GM19324 (cell line): Measurements from ENCODE around the gene INPP4A.
A peak's percentile ranks its signal among the peaks of the same experiment; 100 is the strongest.

Experiments
- ATAC-seq: cut with Tn5 transposase; IDR thresholded peaks from one replicate; pipeline ENCODE4 v1.9.1; 2021; ENCODE audit warnings: mild to moderate bottlenecking, moderate library complexity; ENCODE audit not compliant: unreplicated experiment, low FRiP score

Gene INPP4A

GRCh38 chr2:98458667-98459380 lies 14.2 kb downstream of the INPP4A start:
- no peak for ATAC-seq

- no peak for ATAC-seq
These were observed 15.0 kb downstream of the INPP4A start for GRCh38 chr2:98459496-98460175.

GRCh38 chr2:98460573-98461497 lies 16.2 kb downstream of the INPP4A start:
- peak; percentile 60 for ATAC-seq

GRCh38 chr2:98461498-98462049 lies 16.9 kb downstream of the INPP4A start:
- no peak for ATAC-seq

- no peak for ATAC-seq
These were observed 18.4 kb downstream of the INPP4A start for GRCh38 chr2:98463081-98463481.

GRCh38 chr2:98463551-98463971 lies 18.9 kb downstream of the INPP4A start:
- no peak for ATAC-seq

- ATAC-seq, result no peak
These were observed 19.5 kb downstream of the INPP4A start for GRCh38 chr2:98463988-98464771.

- peak; percentile 28 for ATAC-seq
These were observed 20.2 kb downstream of the INPP4A start for GRCh38 chr2:98464772-98465310.

GRCh38 chr2:98465456-98466226 lies 21.0 kb downstream of the INPP4A start:
- peak; percentile 58 for ATAC-seq

GRCh38 chr2:98467082-98467536 lies 22.5 kb downstream of the INPP4A start:
- ATAC-seq, result no peak

- no peak for ATAC-seq
These were observed 23.0 kb downstream of the INPP4A start for GRCh38 chr2:98467652-98468051.

GRCh38 chr2:98468621-98469236 lies 24.1 kb downstream of the INPP4A start:
- no peak for ATAC-seq

- ATAC-seq, result no peak
These were observed 25.3 kb downstream of the INPP4A start for GRCh38 chr2:98469862-98470544.

- no peak for ATAC-seq
These were observed 26.2 kb downstream of the INPP4A start for GRCh38 chr2:98470851-98471255.

GRCh38 chr2:98471402-98472131 lies 26.9 kb downstream of the INPP4A start:
- ATAC-seq, result no peak

GRCh38 chr2:98472132-98472650 lies 27.5 kb downstream of the INPP4A start:
- no peak for ATAC-seq
